Breast epithelium (tissue), 4 donors: Measurements from ENCODE around the gene MDN1. TPM values are rescaled to one million over a fixed set of nuclear protein-coding genes. Genes with fewer than 3 reads are reported as not detected.
"Not testable (repeated sequence)": the region's sequence is repeated elsewhere in the genome, so short reads cannot be mapped to it uniquely, and the experiment has no call there.

Experiments used
- DNase-seq, 2 donors: peaks; one replicate each; pipeline ENCODE4 v3.0.0-alpha.2; 2019; ENCODE audit warnings: low spot score in 2 of 2
- H3K27ac ChIP-seq, 2 donors: fragments of 200-600 bp; sonication (generic) in 1 of 2; one replicate each; pipeline ENCODE4 v1.5.1; 2016 to 2019; ENCODE audit warnings: mild to moderate bottlenecking in 1 of 2
- H3K27me3 ChIP-seq, 2 donors: fragments of 200-600 bp; sonication (generic) in 1 of 2; one replicate each; pipeline versions ENCODE4 v1.5.1 to v1.6.0; 2017 to 2019; ENCODE audit warnings: control low read depth in 1 of 2, mild to moderate bottlenecking in 1 of 2
- H3K36me3 ChIP-seq: fragments of 200-600 bp; one replicate; pipeline ENCODE4 v1.5.1; 2019
- H3K4me1 ChIP-seq, 2 donors: fragments of 200-600 bp; sonication (generic); one replicate each; pipeline ENCODE4 v1.5.1; 2016 to 2019; ENCODE audit warnings: control low read depth in 1 of 2
- H3K4me3 ChIP-seq, 3 donors: fragments of 200-600 bp; sonication (generic); 1 replicate in 2 of 3; 2 replicates in 1 of 3; pipeline ENCODE4 v1.5.1; 2016 to 2019; ENCODE audit warnings: mild to moderate bottlenecking in 3 of 3, moderate library complexity in 2 of 3
- H3K9me3 ChIP-seq, 2 donors: fragments of 200-600 bp; sonication (generic) in 1 of 2; one replicate each; pipeline ENCODE4 v1.5.1; 2016 to 2019; ENCODE audit warnings: control low read depth in 1 of 2
- CTCF ChIP-seq, 3 donors: fragments of 450-650 bp; IDR thresholded peaks; one replicate each; pipeline ENCODE4 v1.5.1; 2016 to 2017; ENCODE audit warnings: antibody characterized with exemption in 3 of 3, mild to moderate bottlenecking in 3 of 3, moderate library complexity in 3 of 3
- POLR2A ChIP-seq: fragments of 450-650 bp; IDR thresholded peaks from one replicate; pipeline ENCODE4 v1.6.1; 2016; ENCODE audit warnings: antibody characterized with exemption, mild to moderate bottlenecking, moderate library complexity
- POLR2AphosphoS5 ChIP-seq, 3 donors: sonication (generic); formaldehyde crosslinking; IDR thresholded peaks; one replicate each; pipeline ENCODE4 v1.6.1; 2017; ENCODE audit warnings: antibody characterized with exemption in 3 of 3
- intact Hi-C: fragments of 100-400 bp; cut with DNase I; formaldehyde crosslinking; loops from one replicate; pipeline ENCODE4 v1.15.1; 2023; ENCODE audit warnings: low total_unique reads
- total RNA-seq, 3 donors: library from RNA; depleted of rRNA; stranded (reverse); fragments of >200 nt; gene quantifications; one replicate each; pipeline ENCODE4 v1.1.0, GENCODE V29; 2016

MDN1 gene
- total RNA-seq, 3 donors from 2014 or later = 24.6 to 38.8 (median 38.0) TPM

GRCh38 chr6:89638320-89639195 lies 181.0 kb downstream of the MDN1 start, which contains the start of gene LYRM2:
TSS of gene LYRM2 (minus strand) at chr6:89638747. CDS start at chr6:89638716, 31 bp downstream.
- intact Hi-C loops = no loop called here
- Histone ChIP-seq H3K4me1 (peaks cover 0 to 10% of the 10 kb centered on the region in 2 donors), H3K27me3 (no peaks in the 10 kb centered on the region), H3K36me3 (no peaks in the 10 kb centered on the region), H3K9me3 (no peaks in the 10 kb centered on the region), H3K4me3 (peak within 1 kb of the TSS; percentile 58 to 76 (median 62)), H3K27ac (peak within 1 kb of the TSS; percentile 94 to 96)
- peak; percentile 90 to 95 for DNase-seq
- TF ChIP-seq POLR2A (peak; percentile 95), POLR2AphosphoS5 (IDR thresholded peaks at IDR 0.05) (peak; percentile 97 to 99 (median 99)), CTCF (IDR thresholded peaks at IDR 0.05) (peak in 2 of 3 donors; percentile 27 to 36)

- intact Hi-C loops = no loop called here
- H3K4me1 ChIP-seq = peaks cover 0 to 10% of the 10 kb centered on the region in 2 donors
- H3K36me3 ChIP-seq = no peaks in the 10 kb centered on the region
- no peak for DNase-seq
- peak overlapping the region; percentile 94 to 96 for H3K27ac ChIP-seq
- no peaks in the 10 kb centered on the region for H3K9me3 ChIP-seq
- TF ChIP-seq POLR2AphosphoS5 (IDR thresholded peaks at IDR 0.05) (no peak), CTCF (IDR thresholded peaks at IDR 0.05) (no peak), POLR2A (no peak)
- peak overlapping the region; percentile 58 to 76 (median 62) for H3K4me3 ChIP-seq
- H3K27me3 ChIP-seq = no peaks in the 10 kb centered on the region
Measured at GRCh38 chr6:89637960-89638319, 181.7 kb downstream of the MDN1 start.

GRCh38 chr6:89636412-89636811 lies 183.2 kb downstream of the MDN1 start:
- H3K9me3 ChIP-seq, H3K4me3 ChIP-seq, DNase-seq, H3K36me3 ChIP-seq, H3K4me1 ChIP-seq, H3K27ac ChIP-seq, H3K27me3 ChIP-seq, intact Hi-C loops: not testable (repeated sequence)

GRCh38 chr6:89630488-89630887 lies 189.1 kb downstream of the MDN1 start:
- intact Hi-C loops = no loop called here
- Histone ChIP-seq H3K36me3 (no peaks in the 10 kb centered on the region), H3K27me3 (no peaks in the 10 kb centered on the region), H3K4me3 (no peak overlapping the region), H3K27ac (no peak overlapping the region), H3K4me1 (no peaks in the 10 kb centered on the region), H3K9me3 (no peaks in the 10 kb centered on the region)
- no peak for DNase-seq
- TF ChIP-seq CTCF (IDR thresholded peaks at IDR 0.05) (no peak), POLR2AphosphoS5 (IDR thresholded peaks at IDR 0.05) (no peak), POLR2A (no peak)

GRCh38 chr6:89623749-89624148 lies 195.8 kb downstream of the MDN1 start:
- Histone ChIP-seq H3K27me3 (no peaks in the 10 kb centered on the region), H3K27ac (no peak overlapping the region), H3K4me3 (no peak overlapping the region), H3K4me1 (no peaks in the 10 kb centered on the region), H3K9me3 (no peaks in the 10 kb centered on the region), H3K36me3 (no peaks in the 10 kb centered on the region)
- TF ChIP-seq POLR2A = no peak
- intact Hi-C loops = no loop called here
- DNase-seq = no peak

GRCh38 chr6:89619567-89619966 lies 200.0 kb downstream of the MDN1 start:
- no peak for TF ChIP-seq POLR2A
- TF ChIP-seq POLR2AphosphoS5 (IDR thresholded peaks at IDR 0.05) = no peak
- TF ChIP-seq CTCF (IDR thresholded peaks at IDR 0.05) = no peak
- H3K27ac ChIP-seq = no peak overlapping the region
- H3K9me3 ChIP-seq = no peaks in the 10 kb centered on the region
- no peaks in the 10 kb centered on the region for H3K4me1 ChIP-seq
- no peak overlapping the region for H3K4me3 ChIP-seq
- H3K36me3 ChIP-seq = no peaks in the 10 kb centered on the region
- DNase-seq = no peak
- intact Hi-C loops = no loop called here
- no peaks in the 10 kb centered on the region for H3K27me3 ChIP-seq
